NCI-H2196 treated with DMSO at 0.1 percent for 48 hours (cell line): ENCODE data around the gene ADGRV1.
"Not testable (repeated sequence)": the region's sequence is repeated elsewhere in the genome, so short reads cannot be mapped to it uniquely, and the experiment has no call there.

Source experiments
- DNase-seq: peaks from one replicate; lab custom pipeline; 2025; ENCODE audit not compliant: unreplicated experiment; lab: John Stamatoyannopoulos, UW

ADGRV1 gene

DNA sequence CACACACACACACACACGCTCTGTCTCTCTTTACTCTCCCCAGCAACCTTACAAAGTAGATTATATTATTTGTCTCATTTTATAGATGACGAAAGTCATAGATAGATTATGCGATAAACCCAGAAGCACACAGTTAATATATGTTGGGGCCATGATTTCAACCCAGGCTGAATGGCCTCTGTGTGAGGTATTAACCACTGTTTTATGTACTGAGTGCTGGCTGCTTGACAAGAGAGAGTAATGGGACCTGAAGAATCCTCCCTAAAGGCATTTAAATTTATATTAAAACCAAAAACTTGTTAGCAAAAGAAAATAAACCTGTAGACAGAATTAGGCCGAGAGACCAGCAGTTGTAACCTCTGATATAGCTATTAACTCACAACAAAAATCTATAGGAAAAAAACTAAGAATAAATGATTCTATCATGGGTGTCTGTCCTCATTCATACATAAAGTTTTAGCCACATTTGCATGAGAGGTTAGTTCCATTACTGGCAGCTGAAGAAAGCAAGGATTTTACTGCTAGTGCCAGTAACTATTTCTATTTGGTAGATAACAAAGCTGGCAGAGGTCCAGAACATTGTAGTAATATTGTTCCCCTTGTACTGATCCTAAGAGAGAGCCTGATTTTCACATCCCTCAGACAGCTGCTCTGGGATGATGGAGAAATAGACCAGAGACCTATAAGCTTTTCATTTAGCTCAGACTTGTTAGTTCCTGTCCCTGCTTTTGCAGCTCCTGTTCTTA lies 250.9 kb downstream of the ADGRV1 start:
- DNase-seq = no peak

DNA sequence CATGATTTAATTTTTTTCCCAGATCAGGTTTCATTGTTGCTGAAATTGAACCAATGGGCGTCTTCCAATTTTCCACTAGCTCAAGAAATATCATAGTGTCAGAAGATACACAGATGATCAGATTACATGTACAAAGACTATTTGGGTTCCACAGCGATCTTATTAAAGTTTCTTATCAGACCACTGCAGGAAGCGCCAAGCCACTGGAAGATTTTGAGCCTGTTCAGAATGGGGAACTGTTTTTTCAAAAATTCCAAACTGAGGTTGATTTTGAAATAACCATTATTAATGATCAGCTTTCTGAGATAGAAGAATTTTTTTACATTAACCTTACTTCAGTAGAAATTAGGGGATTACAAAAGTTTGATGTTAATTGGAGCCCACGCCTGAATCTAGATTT lies 251.6 kb downstream of the ADGRV1 start:
- DNase-seq = no peak

DNA sequence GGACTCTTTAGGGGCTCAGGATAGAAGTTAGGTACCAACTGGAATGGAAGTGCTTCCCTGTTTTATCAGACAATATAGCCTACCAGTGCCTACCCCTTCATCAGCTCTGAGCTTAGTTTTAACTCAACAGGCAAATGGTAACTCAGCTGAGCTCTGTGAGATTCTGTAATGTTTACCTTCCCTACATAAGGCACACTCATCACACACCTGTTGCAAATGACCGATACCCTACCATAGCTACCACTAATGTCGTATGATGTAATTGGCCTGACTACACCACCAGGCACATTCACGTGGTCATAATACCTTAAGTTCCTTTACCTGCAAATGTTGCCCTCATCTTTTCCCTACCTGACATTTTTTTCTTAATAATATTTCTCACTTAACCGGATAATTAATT lies 254.8 kb downstream of the ADGRV1 start:
- DNase-seq = no peak

DNA sequence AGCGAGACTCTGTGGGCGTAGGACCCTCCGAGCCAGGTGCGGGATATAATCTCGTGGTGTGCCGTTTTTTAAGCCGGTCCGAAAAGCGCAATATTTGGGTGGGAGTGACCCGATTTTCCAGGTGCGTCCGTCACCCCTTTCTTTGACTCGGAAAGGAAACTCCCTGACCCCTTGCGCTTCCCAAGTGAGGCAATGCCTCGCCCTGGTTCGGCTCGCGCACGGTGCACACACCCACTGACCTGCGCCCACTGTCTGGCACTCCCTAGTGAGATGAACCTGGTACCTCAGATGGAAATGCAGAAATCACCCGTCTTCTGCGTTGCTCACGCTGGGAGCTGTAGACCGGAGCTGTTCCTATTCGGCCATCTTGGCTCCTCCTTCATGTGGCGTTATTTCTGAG lies 263.5 kb downstream of the ADGRV1 start:
- DNase-seq = not testable (repeated sequence)

DNA sequence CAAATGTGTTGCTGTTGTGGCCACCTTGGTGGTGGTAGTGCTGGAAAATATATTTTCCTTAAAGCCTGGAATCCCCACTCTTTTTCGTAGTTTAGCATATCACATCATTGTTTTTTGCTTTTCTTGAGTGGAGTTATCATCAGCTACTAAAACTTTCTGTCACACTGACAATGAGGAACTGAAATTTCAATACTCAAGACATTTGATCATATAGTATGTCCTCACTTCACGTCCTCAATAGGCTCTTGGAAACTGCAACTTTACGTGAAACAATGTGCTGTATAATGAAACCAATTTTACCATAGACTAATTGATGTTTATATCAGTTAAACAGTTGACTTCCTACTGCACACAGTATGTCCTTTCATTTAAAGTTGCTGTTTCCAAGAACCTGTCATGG lies 265.8 kb downstream of the ADGRV1 start:
- no peak for DNase-seq

DNA sequence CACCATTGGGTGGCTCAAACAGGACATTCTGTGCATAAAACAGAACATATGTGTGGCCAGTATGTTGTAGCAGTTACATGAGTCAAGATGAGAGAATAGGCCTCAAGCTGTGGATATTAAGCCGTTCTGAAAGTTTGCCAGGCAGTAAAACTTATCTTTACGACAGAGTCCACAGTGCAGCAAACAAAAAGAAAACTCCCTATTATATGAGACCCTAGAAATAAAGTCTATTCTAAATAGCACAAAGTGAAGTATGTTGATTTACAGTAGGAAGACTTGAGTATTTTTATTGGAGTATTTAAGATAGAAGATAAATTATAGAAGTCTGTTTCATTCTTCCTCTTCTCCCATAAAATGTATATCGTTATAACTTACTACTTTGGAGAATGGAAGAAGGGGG lies 271.5 kb downstream of the ADGRV1 start:
- DNase-seq = no peak

GRCh38 chr5:90833753-90834152 lies 275.2 kb downstream of the ADGRV1 start:
- no peak for DNase-seq

DNA sequence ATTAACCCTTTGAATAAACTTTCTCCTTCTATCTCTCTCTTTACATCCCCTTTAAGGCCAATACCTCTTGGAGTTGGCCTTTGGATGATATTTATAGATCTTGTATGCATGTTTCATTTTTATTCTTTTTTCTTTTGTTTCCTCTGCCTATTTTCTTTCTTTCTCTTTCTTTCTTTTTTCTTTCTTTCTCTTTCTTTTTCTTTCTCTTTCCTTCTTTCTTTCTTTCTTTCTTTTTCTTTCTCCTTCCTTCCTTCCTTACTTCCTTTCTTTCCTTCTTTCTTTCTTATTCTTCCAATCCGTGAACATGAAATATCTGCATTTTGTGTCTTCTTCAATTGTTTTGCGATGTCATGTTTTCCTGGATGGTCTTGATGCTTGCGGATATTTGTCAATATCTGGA lies 276.1 kb downstream of the ADGRV1 start:
- DNase-seq = no peak

DNA sequence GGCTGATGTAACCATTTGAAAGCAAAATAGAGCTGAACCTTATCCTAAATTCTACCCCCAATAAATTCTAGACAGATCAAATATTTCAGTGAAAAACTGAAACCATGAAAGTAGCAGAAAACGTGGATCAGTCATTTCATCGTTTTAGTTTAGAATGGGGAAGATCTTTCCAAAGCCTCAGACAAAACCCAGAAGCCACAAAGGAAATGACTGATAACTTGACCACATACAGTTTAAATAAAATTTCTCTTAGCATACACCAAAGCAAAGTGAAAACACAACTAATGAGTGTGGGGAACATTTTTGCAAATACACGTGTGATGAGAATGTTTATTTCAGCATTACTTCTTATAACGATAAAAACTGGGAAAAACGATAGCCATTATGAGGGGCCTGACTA lies 284.8 kb downstream of the ADGRV1 start:
- no peak for DNase-seq

DNA sequence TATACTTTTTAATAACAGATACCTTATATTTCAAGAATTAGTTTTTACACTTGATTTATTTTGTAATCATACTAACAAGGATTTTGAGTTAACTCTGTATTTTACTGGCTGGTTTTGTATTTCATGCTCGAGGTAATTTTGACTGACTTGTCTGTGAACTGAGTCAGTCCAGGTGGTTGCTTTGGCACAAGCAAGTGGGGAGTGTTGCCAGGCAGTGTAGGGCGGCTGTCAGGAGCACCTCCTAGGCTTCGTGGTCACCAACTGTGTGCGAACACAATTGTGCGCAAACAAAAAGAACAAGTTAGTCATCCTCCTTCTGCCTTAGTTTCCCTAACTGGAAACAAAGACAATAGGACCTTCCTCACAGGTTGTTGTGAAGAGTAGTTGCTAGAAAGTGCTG lies 286.3 kb downstream of the ADGRV1 start:
- DNase-seq = no peak

DNA sequence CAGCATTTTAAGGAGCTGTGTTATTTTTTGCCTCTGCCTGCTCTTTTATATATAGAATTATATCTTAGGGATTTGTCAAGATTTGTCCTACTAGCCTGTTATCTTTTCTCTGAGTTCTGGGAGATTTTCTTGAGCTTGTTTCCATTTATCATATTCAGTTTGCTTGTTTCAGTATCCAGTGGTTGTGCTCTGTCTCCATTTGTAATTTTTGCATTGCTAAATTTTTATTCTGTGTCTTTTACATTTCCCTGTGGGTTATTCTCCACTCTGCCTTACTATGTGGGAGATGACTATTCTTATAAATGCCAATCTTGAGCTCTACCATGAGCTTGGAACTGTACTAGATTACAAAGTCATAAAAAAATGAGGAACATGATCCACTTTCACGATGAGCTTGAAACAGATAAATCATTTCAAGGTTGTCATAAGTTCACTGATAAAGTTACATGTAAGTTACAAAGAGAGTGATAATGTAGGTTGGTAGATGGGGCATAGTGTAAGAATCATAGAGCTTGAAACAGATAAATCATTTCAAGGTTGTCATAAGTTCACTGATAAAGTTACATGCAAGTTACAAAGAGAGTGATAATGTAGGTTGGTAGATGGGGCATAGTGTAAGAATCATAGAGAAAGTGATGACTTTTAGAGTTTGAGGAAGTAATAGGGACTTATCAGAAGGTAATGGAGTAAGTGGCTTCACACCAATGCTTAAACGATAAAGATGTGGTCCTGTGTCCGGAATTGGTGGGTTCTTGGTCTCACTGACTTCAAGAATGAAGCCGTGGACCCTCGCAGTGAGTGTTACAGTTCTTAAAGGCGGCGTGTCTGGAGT lies 287.3 kb downstream of the ADGRV1 start:
- DNase-seq = no peak

DNA sequence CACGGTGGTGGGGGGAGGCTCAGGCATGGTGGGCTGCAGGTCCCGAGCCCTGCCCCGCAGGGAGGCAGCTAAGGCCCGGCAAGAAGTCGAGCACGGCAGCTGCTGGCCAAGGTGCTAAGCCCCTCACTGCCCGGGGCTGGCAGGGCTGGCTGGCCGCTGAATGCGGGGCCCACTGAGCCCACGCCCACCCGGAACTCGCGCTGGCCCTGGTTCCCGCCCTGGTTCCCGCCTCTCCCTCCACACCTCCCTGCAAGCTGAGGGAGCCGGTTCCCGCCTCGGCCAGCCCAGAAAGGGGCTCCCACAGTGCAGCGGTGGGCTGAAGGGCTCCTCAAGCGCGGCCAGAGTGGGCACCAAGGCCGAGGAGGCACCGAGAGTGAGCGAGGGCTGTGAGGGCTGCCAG lies 289.0 kb downstream of the ADGRV1 start:
- DNase-seq = not testable (repeated sequence)

DNA sequence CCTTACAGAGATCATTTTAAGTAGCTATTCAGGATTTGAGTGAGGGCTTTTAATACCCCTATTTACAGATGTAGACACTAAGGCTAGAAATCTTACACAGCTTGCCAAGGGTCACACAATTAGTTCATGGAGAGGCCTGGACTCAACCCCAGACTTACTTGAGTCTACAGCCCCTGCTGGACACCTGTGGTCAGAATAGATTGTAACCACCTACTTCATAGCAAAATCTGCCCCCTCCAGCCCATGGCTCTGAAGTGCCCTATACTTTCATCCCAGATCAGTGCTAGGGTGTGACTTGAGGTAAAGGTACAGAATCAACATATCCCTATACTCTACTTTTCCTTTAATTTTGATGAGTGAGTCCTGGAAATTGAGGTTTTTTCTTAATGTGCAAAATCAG lies 291.3 kb downstream of the ADGRV1 start:
- DNase-seq = no peak

- DNase-seq = no peak
Measured at GRCh38 chr5:90852531-90852930, 293.9 kb downstream of the ADGRV1 start.

DNA sequence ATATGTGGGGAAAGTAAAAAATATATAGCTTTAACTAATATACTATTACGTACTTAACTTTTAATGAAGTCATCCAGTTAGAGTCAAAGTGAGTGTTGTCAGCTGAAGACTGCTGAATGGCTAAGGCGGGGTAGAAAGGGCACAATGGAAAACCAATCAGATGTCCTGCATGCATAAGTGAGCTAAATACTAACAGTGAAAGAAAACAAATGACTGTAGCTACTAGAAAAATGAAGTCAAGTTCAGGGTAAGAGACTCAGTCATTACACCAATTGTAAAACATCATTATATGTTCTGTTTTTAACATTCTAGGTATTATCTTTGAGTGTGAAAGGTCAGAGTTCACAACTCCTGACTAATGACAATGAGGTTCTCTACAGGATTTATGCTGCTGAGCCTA lies 295.2 kb downstream of the ADGRV1 start:
- no peak for DNase-seq

DNA sequence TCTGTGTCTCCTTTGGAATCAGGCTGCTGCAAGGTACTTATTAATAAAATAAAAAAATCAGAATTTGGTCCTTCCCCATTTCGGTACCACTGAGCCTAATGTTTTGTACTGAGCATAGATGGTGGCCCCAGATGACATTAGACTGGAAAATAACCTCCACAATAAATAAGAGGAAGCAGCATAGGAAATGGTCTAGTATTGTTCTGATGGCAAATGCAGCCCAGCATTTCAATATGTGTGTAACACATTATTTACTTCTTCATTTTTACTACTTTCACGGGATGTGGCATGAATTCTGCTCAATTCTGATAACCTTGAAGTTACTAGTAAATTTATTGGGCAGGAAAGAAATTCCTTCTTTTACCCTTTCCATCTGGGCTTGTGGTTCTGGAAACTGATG lies 295.6 kb downstream of the ADGRV1 start:
- no peak for DNase-seq

- DNase-seq = no peak
Measured at GRCh38 chr5:90855296-90856010, 296.9 kb downstream of the ADGRV1 start.

GRCh38 chr5:90861843-90862586 lies 303.4 kb downstream of the ADGRV1 start:
- DNase-seq = no peak

DNA sequence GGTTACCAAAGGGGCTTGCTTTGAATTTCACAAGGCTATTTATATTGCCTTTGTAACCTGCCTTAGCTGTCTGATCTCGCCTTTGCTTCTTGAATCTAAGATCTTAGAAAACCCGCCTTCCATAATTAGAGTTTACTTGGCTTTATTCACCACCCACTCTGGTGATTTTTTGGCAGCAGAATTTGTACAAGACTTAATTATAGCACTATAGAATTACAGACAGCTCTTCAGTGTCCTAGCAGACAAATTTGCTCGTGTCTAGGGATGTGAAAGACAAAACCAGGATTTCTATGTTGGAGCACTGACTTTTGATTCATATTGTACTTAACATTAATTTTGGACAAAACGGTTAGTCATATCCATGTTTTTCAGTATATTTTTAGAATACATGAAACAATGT lies 306.6 kb downstream of the ADGRV1 start:
- DNase-seq = no peak

GRCh38 chr5:90866333-90866732 lies 307.7 kb downstream of the ADGRV1 start:
- DNase-seq = peak; percentile 31
